ENCODE data around the gene TNFRSF14. TPM values are rescaled to one million over a fixed set of nuclear protein-coding genes. Genes with fewer than 3 reads are reported as not detected.

Gene TNFRSF14
- total RNA-seq, 4 donors from 2014 or later, result 3.4 to 11.5 (median 5.0) TPM

- in situ Hi-C loops (cut with MboI; ENCODE audit: low sequenced_read_pairs in 4 of 4), result no loop called here
- no peak for DNase-seq
Measured at GRCh38 chr1:2516946-2517345, 39.2 kb upstream of the TNFRSF14 start.

GRCh38 chr1:2517966-2518365, 38.2 kb upstream of the TNFRSF14 start:
- Histone ChIP-seq H3K27me3 (no peaks in the 10 kb centered on the region), H3K4me1 (peaks cover 2 to 3% of the 10 kb centered on the region in 2 donors), H3K36me3 (peaks cover 0 to 88% of the 10 kb centered on the region in 2 donors), H3K27ac (no peak overlapping the region), H3K4me3 (no peak overlapping the region), H3K9me3 (no peaks in the 10 kb centered on the region)
- ATAC-seq (no peak), DNase-seq (no peak)
- intact Hi-C loops (cut with DNase I; ENCODE audit: low total_unique reads) (no loop called here), in situ Hi-C loops (cut with MboI; ENCODE audit: low sequenced_read_pairs in 4 of 4) (no loop called here)
- TF ChIP-seq POLR2A (IDR thresholded peaks at IDR 0.05) (no peak), CTCF (IDR thresholded peaks at IDR 0.05 in 4 of 5, conservative IDR thresholded peaks at IDR 0.05 in 1 of 5) (no peak)

More at GRCh38 chr1:2516946-2517345, 39.2 kb upstream of the TNFRSF14 start:
- no peak for ATAC-seq
- H3K4me3 ChIP-seq, result no peak overlapping the region
- intact Hi-C loops (cut with DNase I; ENCODE audit: low total_unique reads), result no loop called here
- H3K36me3 ChIP-seq, result peaks cover 0 to 98% of the 10 kb centered on the region in 2 donors
- no peaks in the 10 kb centered on the region for H3K9me3 ChIP-seq
- TF ChIP-seq CTCF (IDR thresholded peaks at IDR 0.05 in 4 of 5, conservative IDR thresholded peaks at IDR 0.05 in 1 of 5), result no peak
- no peak for TF ChIP-seq POLR2A (IDR thresholded peaks at IDR 0.05)
- no peaks in the 10 kb centered on the region for H3K4me1 ChIP-seq
- H3K27ac ChIP-seq, result no peak overlapping the region
- H3K27me3 ChIP-seq, result no peaks in the 10 kb centered on the region

GRCh38 chr1:2518528-2518927, 37.6 kb upstream of the TNFRSF14 start:
- H3K4me3 ChIP-seq, result no peak overlapping the region
- ATAC-seq, result no peak
- peaks cover 8 to 9% of the 10 kb centered on the region in 2 donors for H3K4me1 ChIP-seq
- no peaks in the 10 kb centered on the region for H3K27me3 ChIP-seq
- in situ Hi-C loops (cut with MboI; ENCODE audit: low sequenced_read_pairs in 4 of 4) (no loop called here), intact Hi-C loops (cut with DNase I; ENCODE audit: low total_unique reads) (no loop called here)
- no peaks in the 10 kb centered on the region for H3K9me3 ChIP-seq
- no peak for DNase-seq
- H3K27ac ChIP-seq, result no peak overlapping the region
- H3K36me3 ChIP-seq, result peaks cover 0 to 83% of the 10 kb centered on the region in 2 donors
- TF ChIP-seq POLR2A (IDR thresholded peaks at IDR 0.05), result no peak
- no peak for TF ChIP-seq CTCF (IDR thresholded peaks at IDR 0.05 in 4 of 5, conservative IDR thresholded peaks at IDR 0.05 in 1 of 5)

- in situ Hi-C loops (cut with MboI; ENCODE audit: low sequenced_read_pairs in 4 of 4) (no loop called here), intact Hi-C loops (cut with DNase I; ENCODE audit: low total_unique reads) (no loop called here)
- DNase-seq (no peak), ATAC-seq (no peak)
- Histone ChIP-seq H3K36me3 (peaks cover 0 to 76% of the 10 kb centered on the region in 2 donors), H3K4me1 (peaks cover 14 to 15% of the 10 kb centered on the region in 2 donors), H3K4me3 (no peak overlapping the region), H3K27me3 (no peaks in the 10 kb centered on the region), H3K9me3 (no peaks in the 10 kb centered on the region), H3K27ac (no peak overlapping the region)
- TF ChIP-seq POLR2A (IDR thresholded peaks at IDR 0.05), result no peak
- no peak for TF ChIP-seq CTCF (IDR thresholded peaks at IDR 0.05 in 4 of 5, conservative IDR thresholded peaks at IDR 0.05 in 1 of 5)
Measured at GRCh38 chr1:2519029-2519685, 37.0 kb upstream of the TNFRSF14 start.
